Neuronal stem cell (in vitro differentiated cells): Measurements from ENCODE around the gene GCN1.
A peak's percentile ranks its signal among the peaks of the same experiment; 100 is the strongest.

Experiments used
- DNase-seq: peaks from one replicate; pipeline ENCODE4 v3.0.0-alpha.2; 2013; ENCODE audit warnings: low spot score
- H2AFZ ChIP-seq: one replicate; pipeline ENCODE4 v1.6.1; 2013; ENCODE audit warnings: mild to moderate bottlenecking, low read length, inconsistent platforms
- H2AK5ac ChIP-seq: 2 replicates; pipeline ENCODE4 v1.6.1; 2013; ENCODE audit warnings: low read depth, mild to moderate bottlenecking, inconsistent platforms, low read length, moderate library complexity, mixed read lengths
- H2BK120ac ChIP-seq: 2 replicates; pipeline ENCODE4 v1.6.1; 2013; ENCODE audit warnings: low read depth, mild to moderate bottlenecking, inconsistent platforms, low read length, moderate library complexity, mixed read lengths
- H2BK12ac ChIP-seq: one replicate; pipeline ENCODE4 v1.6.1; 2013; ENCODE audit warnings: low read length, inconsistent platforms
- H2BK15ac ChIP-seq: 2 replicates; pipeline ENCODE4 v1.6.1; 2013; ENCODE audit warnings: mild to moderate bottlenecking, low read length, inconsistent platforms, mixed read lengths
- H2BK5ac ChIP-seq: one replicate; pipeline ENCODE4 v1.6.1; 2013; ENCODE audit warnings: inconsistent platforms, mild to moderate bottlenecking, low read length, moderate library complexity
- H3K14ac ChIP-seq: one replicate; pipeline ENCODE4 v1.6.1; 2013; ENCODE audit warnings: low read length, inconsistent platforms
- H3K18ac ChIP-seq: 2 replicates; pipeline ENCODE4 v1.6.1; 2013; ENCODE audit warnings: low read length, inconsistent platforms
- H3K23ac ChIP-seq: 2 replicates; pipeline ENCODE4 v1.6.1; 2013; ENCODE audit warnings: low read depth, mild to moderate bottlenecking, mixed read lengths, low read length, inconsistent platforms; ENCODE audit not compliant: poor library complexity
- H3K27ac ChIP-seq: replicated peaks from 3 replicates; pipeline ENCODE4 v1.5.1; 2013; ENCODE audit warnings: low read length, inconsistent platforms
- H3K27me3 ChIP-seq, 3 experiments: 2 replicates each; pipeline ENCODE4 v1.6.1; 2013; ENCODE audit warnings: low read length in 3 of 3, mild to moderate bottlenecking in 2 of 3, inconsistent platforms in 1 of 3, low read depth in 1 of 3, mixed read lengths in 1 of 3, moderate library complexity in 1 of 3; ENCODE audit not compliant: control insufficient read depth in 3 of 3, insufficient read depth in 3 of 3
- H3K36me3 ChIP-seq, 2 donors: replicated peaks in 1 of 2; 2 replicates each; pipeline ENCODE4 v1.6.1; 2013; ENCODE audit warnings: low read length in 2 of 2; ENCODE audit not compliant: control insufficient read depth in 2 of 2, insufficient read depth in 2 of 2
- H3K4ac ChIP-seq: 2 replicates; pipeline ENCODE4 v1.6.1; 2013; ENCODE audit warnings: inconsistent platforms, mild to moderate bottlenecking, low read length, moderate library complexity
- H3K4me1 ChIP-seq, 2 donors: 1 replicate in 1 of 2; 2 replicates in 1 of 2; pipeline ENCODE4 v1.6.1; 2013; ENCODE audit warnings: low read length in 2 of 2, low read depth in 1 of 2; ENCODE audit not compliant: control insufficient read depth in 2 of 2, insufficient read depth in 1 of 2
- H3K4me2 ChIP-seq: one replicate; pipeline ENCODE4 v1.6.1; 2013; ENCODE audit warnings: mild to moderate bottlenecking, low read length, inconsistent platforms; ENCODE audit not compliant: insufficient read depth, poor library complexity, severe bottlenecking
- H3K4me3 ChIP-seq, 2 donors: 2 replicates each; pipeline ENCODE4 v1.5.1; 2013; ENCODE audit warnings: low read length in 2 of 2, mild to moderate bottlenecking in 2 of 2, inconsistent platforms in 1 of 2, moderate library complexity in 1 of 2
- H3K79me1 ChIP-seq: one replicate; pipeline ENCODE4 v1.6.1; 2013; ENCODE audit warnings: low read depth, mild to moderate bottlenecking, inconsistent platforms, low read length, moderate library complexity
- H3K9ac ChIP-seq: one replicate; pipeline ENCODE4 v1.6.1; 2013; ENCODE audit warnings: mild to moderate bottlenecking, low read depth, low read length, inconsistent platforms; ENCODE audit not compliant: poor library complexity
- H3K9me3 ChIP-seq, 2 donors: replicated peaks in 1 of 2; 2 replicates each; pipeline versions ENCODE3 to v1.6.1; 2013; ENCODE audit warnings: low read length in 2 of 2, mild to moderate bottlenecking in 2 of 2, inconsistent platforms in 1 of 2, low read depth in 1 of 2, mixed read lengths in 1 of 2, moderate library complexity in 1 of 2; ENCODE audit not compliant: control insufficient read depth in 2 of 2, insufficient read depth in 1 of 2
- H4K8ac ChIP-seq: one replicate; pipeline ENCODE4 v1.6.1; 2013; ENCODE audit warnings: low read depth, mild to moderate bottlenecking, inconsistent platforms, low read length, moderate library complexity
- H4K91ac ChIP-seq: one replicate; pipeline ENCODE4 v1.6.1; 2013; ENCODE audit warnings: low read length, low read depth, mild to moderate bottlenecking, inconsistent platforms; ENCODE audit not compliant: poor library complexity
- whole genome bisulfite sequencing, 2 donors: extraction: QIAGEN DNeasy Blood & Tissue Kit; methylation state at CpG; one replicate each; pipeline ENCODE4 v1.1.7; 2013; ENCODE audit warnings: missing lambda C conversion rate in 2 of 2, mixed read lengths in 1 of 2; ENCODE audit not compliant: insufficient read length in 2 of 2, insufficient replicate concordance in 1 of 2; ENCODE audit errors: extremely low coverage in 2 of 2; 5-methylcytosine and 5-hydroxymethylcytosine counted together

GCN1 gene

GRCh38 chr12:120224304-120225199 is 30.0 kb upstream of the GCN1 start:
- no peak overlapping the region for H2AFZ ChIP-seq
- peak overlapping the region; percentile 13 for H2BK5ac ChIP-seq
- H3K4me2 ChIP-seq = no peak overlapping the region
- no peak overlapping the region for H3K4ac ChIP-seq
- H3K4me3 ChIP-seq = no peak overlapping the region
- H2BK15ac ChIP-seq = no peak overlapping the region
- H3K36me3 ChIP-seq = peaks cover 28 to 50% of the 10 kb centered on the region in 2 donors
- H4K91ac ChIP-seq = no peak overlapping the region
- H3K27ac ChIP-seq = no peak overlapping the region
- WGBS, 2 donors = no CpG with 5 or more reads among the region's 25 CpGs
- H3K27me3 ChIP-seq = no peaks in the 10 kb centered on the region
- no peaks in the 10 kb centered on the region for H3K9me3 ChIP-seq
- H3K18ac ChIP-seq = peak overlapping the region; percentile 29
- no peak overlapping the region for H4K8ac ChIP-seq
- DNase-seq = no peak
- H3K4me1 ChIP-seq = peaks cover 25 to 33% of the 10 kb centered on the region in 2 donors
- H3K23ac ChIP-seq = peak overlapping the region; percentile 6
- peaks cover 3% of the 10 kb centered on the region for H3K79me1 ChIP-seq
- no peak overlapping the region for H3K14ac ChIP-seq
- no peak overlapping the region for H2BK120ac ChIP-seq
- H2AK5ac ChIP-seq = peak overlapping the region; percentile 39
- H2BK12ac ChIP-seq = no peak overlapping the region
- H3K9ac ChIP-seq = peak overlapping the region; percentile 36

GRCh38 chr12:120223458-120224303 is 29.2 kb upstream of the GCN1 start:
- H3K36me3 ChIP-seq = peaks cover 33 to 59% of the 10 kb centered on the region in 2 donors
- no peak overlapping the region for H2BK120ac ChIP-seq
- no peak overlapping the region for H2BK12ac ChIP-seq
- H3K4me3 ChIP-seq = no peak overlapping the region
- H3K23ac ChIP-seq = no peak overlapping the region
- H4K8ac ChIP-seq = no peak overlapping the region
- no peak overlapping the region for H2BK15ac ChIP-seq
- peaks cover 16 to 25% of the 10 kb centered on the region in 2 donors for H3K4me1 ChIP-seq
- no peak for DNase-seq
- peak overlapping the region; percentile 7 for H3K9ac ChIP-seq
- H3K18ac ChIP-seq = peak overlapping the region; percentile 29
- no peak overlapping the region for H4K91ac ChIP-seq
- H3K4ac ChIP-seq = no peak overlapping the region
- WGBS, 2 donors = no CpG with 5 or more reads among the region's 19 CpGs
- H3K9me3 ChIP-seq = no peaks in the 10 kb centered on the region
- H3K14ac ChIP-seq = no peak overlapping the region
- H2BK5ac ChIP-seq = no peak overlapping the region
- H2AFZ ChIP-seq = no peak overlapping the region
- H3K27me3 ChIP-seq = no peaks in the 10 kb centered on the region
- H2AK5ac ChIP-seq = no peak overlapping the region
- H3K4me2 ChIP-seq = no peak overlapping the region
- H3K79me1 ChIP-seq = peaks cover 3% of the 10 kb centered on the region
- H3K27ac ChIP-seq = no peak overlapping the region

- Histone ChIP-seq H3K36me3 (peaks cover 34 to 66% of the 10 kb centered on the region in 2 donors), H3K9me3 (no peaks in the 10 kb centered on the region), H2AK5ac (no peak overlapping the region), H3K4ac (no peak overlapping the region), H4K91ac (no peak overlapping the region), H2AFZ (no peak overlapping the region), H3K4me3 (no peak overlapping the region), H3K14ac (no peak overlapping the region), H3K23ac (no peak overlapping the region), H2BK120ac (no peak overlapping the region), H3K4me2 (no peak overlapping the region), H3K27ac (no peak overlapping the region), H3K79me1 (peaks cover 3% of the 10 kb centered on the region), H3K9ac (no peak overlapping the region), H3K27me3 (no peaks in the 10 kb centered on the region), H2BK15ac (no peak overlapping the region), H4K8ac (no peak overlapping the region), H3K18ac (no peak overlapping the region), H2BK12ac (no peak overlapping the region), H2BK5ac (no peak overlapping the region), H3K4me1 (peaks cover 9 to 22% of the 10 kb centered on the region in 2 donors)
- WGBS, 2 donors = no CpG with 5 or more reads among the region's 12 CpGs
- DNase-seq = no peak
Measured at GRCh38 chr12:120222288-120222832, 27.8 kb upstream of the GCN1 start.

GRCh38 chr12:120221576-120221900 is 27.0 kb upstream of the GCN1 start:
- no peak overlapping the region for H3K27ac ChIP-seq
- H3K36me3 ChIP-seq = peaks cover 33 to 69% of the 10 kb centered on the region in 2 donors

More at GRCh38 chr12:120221576-120221900, 27.0 kb upstream of the GCN1 start:
- H2AFZ ChIP-seq = no peak overlapping the region
- peak overlapping the region; percentile 40 for H2BK5ac ChIP-seq
- peaks cover 3% of the 10 kb centered on the region for H3K79me1 ChIP-seq
- no peaks in the 10 kb centered on the region for H3K9me3 ChIP-seq
- H2BK120ac ChIP-seq = peak overlapping the region; percentile 32
- H3K4ac ChIP-seq = no peak overlapping the region
- no CpG with 5 or more reads among the region's 13 CpGs for WGBS, 2 donors
- H3K9ac ChIP-seq = peak overlapping the region; percentile 83
- H4K8ac ChIP-seq = no peak overlapping the region
- H3K4me1 ChIP-seq = peaks cover 9 to 25% of the 10 kb centered on the region in 2 donors
- H3K4me3 ChIP-seq = no peak overlapping the region
- DNase-seq = no peak
- H3K23ac ChIP-seq = peak overlapping the region; percentile 92
- H2BK15ac ChIP-seq = no peak overlapping the region
- peak overlapping the region; percentile 15 for H3K18ac ChIP-seq
- H2AK5ac ChIP-seq = peak overlapping the region; percentile 40
- no peak overlapping the region for H3K4me2 ChIP-seq
- H3K27me3 ChIP-seq = no peaks in the 10 kb centered on the region
- H3K14ac ChIP-seq = no peak overlapping the region
- H2BK12ac ChIP-seq = no peak overlapping the region
- H4K91ac ChIP-seq = no peak overlapping the region
